Muscle layer of colon (tissue), 2 donors: Measurements from ENCODE around the gene HEMK1.

Experiments used
- H3K27ac ChIP-seq: one replicate; pipeline ENCODE4 v1.7.0; 2013; ENCODE audit warnings: low read depth, mild to moderate bottlenecking, low read length, moderate library complexity
- H3K27me3 ChIP-seq, 2 donors: one replicate each; pipeline ENCODE4 v1.7.0; 2013; ENCODE audit warnings: low read length in 2 of 2, mild to moderate bottlenecking in 2 of 2; ENCODE audit not compliant: insufficient read depth in 2 of 2, control insufficient read depth in 1 of 2
- H3K36me3 ChIP-seq: one replicate; pipeline ENCODE4 v1.7.0; 2013; ENCODE audit warnings: mild to moderate bottlenecking, low read length; ENCODE audit not compliant: insufficient read depth
- H3K4me1 ChIP-seq: one replicate; pipeline ENCODE4 v1.7.0; 2013; ENCODE audit warnings: mild to moderate bottlenecking, low read length; ENCODE audit not compliant: insufficient read depth
- H3K4me3 ChIP-seq, 2 donors: one replicate each; pipeline ENCODE4 v1.7.0; 2013; ENCODE audit warnings: low read length in 2 of 2, low read depth in 1 of 2, mild to moderate bottlenecking in 1 of 2, moderate library complexity in 1 of 2
- H3K9ac ChIP-seq: one replicate; pipeline ENCODE4 v1.7.0; 2013; ENCODE audit warnings: low read length
- H3K9me3 ChIP-seq: one replicate; pipeline ENCODE4 v1.7.0; 2013; ENCODE audit warnings: mild to moderate bottlenecking, low read length
- donor health status: abdominal sarcoma.
- donor health status: Adenocarcinoma of cecum.

Gene HEMK1

DNA sequence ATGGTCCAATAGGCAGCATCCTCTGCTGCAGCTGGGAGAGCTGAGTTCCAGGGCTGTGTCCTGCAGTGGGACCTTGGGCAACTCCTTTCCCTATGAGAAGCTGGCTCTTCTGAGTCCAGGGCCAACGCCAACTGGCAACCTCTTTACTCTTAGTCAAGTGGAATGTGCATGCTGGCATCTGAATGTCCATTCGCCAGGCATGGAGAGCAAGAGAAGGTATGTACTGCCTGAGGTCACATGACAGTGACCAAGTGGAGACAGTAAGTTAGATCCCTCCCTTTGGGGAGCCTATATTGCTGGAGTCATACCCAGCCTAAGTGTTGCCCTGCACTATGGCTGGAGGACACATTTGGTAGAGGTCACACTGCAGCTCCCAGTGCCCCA lies 12.1 kb downstream of the HEMK1 start:
- Histone ChIP-seq H3K9ac (no peak overlapping the region), H3K9me3 (no peaks in the 10 kb centered on the region), H3K27me3 (no peaks in the 10 kb centered on the region), H3K36me3 (peaks cover 28% of the 10 kb centered on the region), H3K4me3 (no peak overlapping the region), H3K4me1 (no peaks in the 10 kb centered on the region), H3K27ac (no peak overlapping the region)

DNA sequence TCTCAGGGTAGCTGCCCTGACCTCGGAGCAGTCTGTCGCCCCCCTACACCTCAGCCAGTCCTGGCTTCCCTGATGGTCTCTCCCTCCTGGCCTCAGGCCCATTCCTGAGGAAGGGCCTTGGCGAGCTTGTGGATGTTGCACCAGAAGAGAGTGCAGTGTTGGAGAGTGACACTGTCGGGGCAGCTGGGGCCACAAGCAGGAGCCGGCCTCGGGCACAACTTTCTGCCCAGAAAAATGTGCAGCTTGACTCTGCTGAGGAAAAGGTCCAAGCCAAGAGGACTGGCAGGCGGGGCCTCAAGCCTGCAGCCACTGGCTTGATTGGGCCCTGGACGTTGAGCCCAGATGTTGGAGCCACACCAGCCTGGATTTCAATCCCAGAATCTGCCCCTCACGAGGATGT lies 12.8 kb downstream of the HEMK1 start:
- Histone ChIP-seq H3K9me3 (no peaks in the 10 kb centered on the region), H3K9ac (no peak overlapping the region), H3K27me3 (no peaks in the 10 kb centered on the region), H3K27ac (no peak overlapping the region), H3K4me3 (no peak overlapping the region), H3K36me3 (peaks cover 24% of the 10 kb centered on the region), H3K4me1 (no peaks in the 10 kb centered on the region)

DNA sequence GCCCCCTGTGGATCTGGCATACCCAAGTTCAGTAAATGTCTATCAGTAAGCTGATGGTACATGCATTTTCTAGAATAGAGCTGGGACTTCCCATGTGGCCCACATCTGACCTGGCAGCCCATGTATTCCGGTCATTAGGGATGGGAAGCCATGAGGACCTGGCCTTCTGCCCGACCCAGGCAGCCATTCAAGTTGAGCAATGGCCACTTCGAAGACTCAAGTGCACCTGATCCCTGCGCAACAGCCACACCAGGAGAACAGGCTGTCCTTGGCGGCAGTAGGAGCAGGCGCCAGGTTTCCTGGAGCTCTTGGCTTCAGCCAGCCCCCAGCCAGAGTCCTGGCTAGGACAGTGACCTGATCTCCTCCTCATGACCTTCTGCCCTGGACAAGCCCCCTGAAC lies 14.6 kb downstream of the HEMK1 start:
- Histone ChIP-seq H3K27ac (no peak overlapping the region), H3K36me3 (peaks cover 6% of the 10 kb centered on the region)

DNA sequence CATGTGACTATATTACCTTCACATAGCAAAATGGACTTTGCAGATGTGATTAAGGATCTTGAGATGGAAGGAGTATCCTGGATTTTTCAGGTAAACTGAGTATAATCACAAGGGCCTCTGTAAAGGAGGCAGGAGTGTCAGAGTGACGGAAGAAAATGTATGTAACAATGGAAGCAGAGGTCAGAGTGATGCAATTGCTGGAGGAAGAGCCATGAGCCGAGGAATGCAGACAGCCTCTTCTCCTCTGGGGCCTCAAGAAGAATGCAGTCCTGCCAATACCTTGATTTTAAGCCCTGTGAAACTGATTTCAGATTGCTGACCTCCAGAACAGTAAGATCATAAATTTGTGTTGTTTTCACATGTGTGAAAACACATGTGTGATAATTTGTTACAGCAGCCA lies 15.1 kb downstream of the HEMK1 start:
- no peak overlapping the region for H3K27ac ChIP-seq
- no peaks in the 10 kb centered on the region for H3K4me1 ChIP-seq
- H3K27me3 ChIP-seq: no peaks in the 10 kb centered on the region
- H3K9ac ChIP-seq: no peak overlapping the region
- H3K36me3 ChIP-seq: peaks cover 3% of the 10 kb centered on the region
- no peaks in the 10 kb centered on the region for H3K9me3 ChIP-seq
- H3K4me3 ChIP-seq: no peak overlapping the region

More for the DNA sequence above, 14.6 kb downstream of the HEMK1 start:
- Histone ChIP-seq H3K4me3 (no peak overlapping the region), H3K9me3 (no peaks in the 10 kb centered on the region), H3K4me1 (no peaks in the 10 kb centered on the region), H3K9ac (no peak overlapping the region), H3K27me3 (no peaks in the 10 kb centered on the region)

DNA sequence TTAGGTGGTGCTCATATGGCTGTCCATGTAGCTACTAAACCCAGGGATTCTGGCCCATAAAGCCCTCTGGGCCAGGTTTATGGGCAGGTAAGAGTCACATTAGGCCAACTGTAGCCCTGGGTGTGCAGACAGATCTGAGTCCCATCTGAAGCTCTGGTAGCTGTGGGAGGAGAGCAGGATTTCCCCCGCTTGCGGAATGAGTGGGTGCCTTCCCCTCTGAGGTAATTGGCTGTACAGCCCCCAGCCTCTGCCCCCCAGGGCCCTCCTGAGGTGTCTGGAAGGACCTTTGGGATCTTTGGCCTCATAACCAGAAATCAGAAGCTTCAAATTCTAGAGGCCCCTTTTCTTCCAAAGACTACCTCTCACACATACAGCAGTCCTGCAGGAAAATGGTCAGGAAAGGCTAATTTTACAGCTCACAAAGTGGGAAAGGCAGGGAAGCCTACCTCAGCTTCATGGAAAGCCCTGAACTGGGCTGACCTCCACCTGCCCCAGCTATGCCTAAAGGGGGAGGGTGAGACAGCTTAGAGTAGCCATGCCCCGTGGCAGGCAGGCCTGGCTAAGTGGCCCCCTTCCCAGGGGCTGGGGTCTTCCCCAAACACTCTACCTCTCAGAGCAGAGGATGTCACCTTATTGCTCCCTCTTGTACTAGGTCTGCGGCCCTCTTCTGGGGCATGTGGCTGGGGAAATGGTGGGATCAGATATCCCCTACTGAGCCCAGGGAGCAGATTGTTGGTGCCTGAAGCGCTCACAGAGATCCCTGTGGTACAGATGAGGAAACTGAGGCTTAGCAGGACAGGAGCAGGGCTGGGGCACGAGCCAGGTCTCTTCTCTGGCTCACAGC lies 16.8 kb downstream of the HEMK1 start:
- Histone ChIP-seq H3K4me1 (peaks cover 7% of the 10 kb centered on the region), H3K27ac (no peak overlapping the region)

DNA sequence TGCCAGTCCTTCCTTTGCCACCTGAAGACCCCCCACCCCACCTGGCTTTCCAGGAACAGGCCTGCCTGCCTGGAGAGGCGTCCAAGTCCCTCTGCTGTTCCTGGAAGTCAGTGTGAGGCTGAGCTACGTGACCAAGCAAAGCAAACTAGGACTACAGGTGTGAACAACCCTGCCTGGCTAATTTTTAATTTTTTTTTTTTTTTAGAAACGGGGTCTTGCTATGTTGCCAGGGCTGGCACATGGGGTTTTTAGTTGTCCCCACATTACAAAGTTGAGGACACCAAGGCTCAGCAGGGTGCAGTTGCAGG lies 17.4 kb downstream of the HEMK1 start:
- no peak overlapping the region for H3K9ac ChIP-seq
- peaks cover 3% of the 10 kb centered on the region for H3K36me3 ChIP-seq
- H3K27ac ChIP-seq: no peak overlapping the region
- H3K4me3 ChIP-seq: no peak overlapping the region
- H3K4me1 ChIP-seq: peaks cover 10% of the 10 kb centered on the region
- no peaks in the 10 kb centered on the region for H3K9me3 ChIP-seq
- no peaks in the 10 kb centered on the region for H3K27me3 ChIP-seq

More for the DNA sequence above, 16.8 kb downstream of the HEMK1 start:
- no peaks in the 10 kb centered on the region for H3K27me3 ChIP-seq
- no peak overlapping the region for H3K4me3 ChIP-seq
- no peak overlapping the region for H3K9ac ChIP-seq
- H3K36me3 ChIP-seq: peaks cover 3% of the 10 kb centered on the region
- H3K9me3 ChIP-seq: no peaks in the 10 kb centered on the region

DNA sequence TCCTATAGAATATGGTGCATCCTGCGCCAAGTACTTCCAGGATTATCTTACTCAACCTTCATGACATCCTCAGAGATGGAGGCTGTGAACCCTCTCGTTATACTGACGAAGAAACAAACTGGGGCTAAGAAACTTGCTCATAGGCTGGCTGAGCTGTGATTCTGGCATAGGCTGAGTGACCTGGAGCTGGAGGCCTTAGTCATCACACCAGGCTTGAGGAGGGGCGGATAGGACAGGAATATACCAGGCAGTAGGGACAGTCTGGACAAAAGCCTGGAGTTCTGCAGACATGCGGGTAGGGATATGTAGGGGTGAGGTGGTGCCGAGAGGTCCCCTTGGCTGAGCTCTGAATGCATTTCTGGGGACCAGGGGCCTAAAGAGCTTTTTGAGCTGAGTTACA lies 18.1 kb downstream of the HEMK1 start:
- Histone ChIP-seq H3K9ac (no peak overlapping the region), H3K36me3 (peaks cover 2% of the 10 kb centered on the region), H3K9me3 (no peaks in the 10 kb centered on the region), H3K27ac (no peak overlapping the region), H3K27me3 (no peaks in the 10 kb centered on the region), H3K4me3 (no peak overlapping the region), H3K4me1 (peaks cover 13% of the 10 kb centered on the region)

DNA sequence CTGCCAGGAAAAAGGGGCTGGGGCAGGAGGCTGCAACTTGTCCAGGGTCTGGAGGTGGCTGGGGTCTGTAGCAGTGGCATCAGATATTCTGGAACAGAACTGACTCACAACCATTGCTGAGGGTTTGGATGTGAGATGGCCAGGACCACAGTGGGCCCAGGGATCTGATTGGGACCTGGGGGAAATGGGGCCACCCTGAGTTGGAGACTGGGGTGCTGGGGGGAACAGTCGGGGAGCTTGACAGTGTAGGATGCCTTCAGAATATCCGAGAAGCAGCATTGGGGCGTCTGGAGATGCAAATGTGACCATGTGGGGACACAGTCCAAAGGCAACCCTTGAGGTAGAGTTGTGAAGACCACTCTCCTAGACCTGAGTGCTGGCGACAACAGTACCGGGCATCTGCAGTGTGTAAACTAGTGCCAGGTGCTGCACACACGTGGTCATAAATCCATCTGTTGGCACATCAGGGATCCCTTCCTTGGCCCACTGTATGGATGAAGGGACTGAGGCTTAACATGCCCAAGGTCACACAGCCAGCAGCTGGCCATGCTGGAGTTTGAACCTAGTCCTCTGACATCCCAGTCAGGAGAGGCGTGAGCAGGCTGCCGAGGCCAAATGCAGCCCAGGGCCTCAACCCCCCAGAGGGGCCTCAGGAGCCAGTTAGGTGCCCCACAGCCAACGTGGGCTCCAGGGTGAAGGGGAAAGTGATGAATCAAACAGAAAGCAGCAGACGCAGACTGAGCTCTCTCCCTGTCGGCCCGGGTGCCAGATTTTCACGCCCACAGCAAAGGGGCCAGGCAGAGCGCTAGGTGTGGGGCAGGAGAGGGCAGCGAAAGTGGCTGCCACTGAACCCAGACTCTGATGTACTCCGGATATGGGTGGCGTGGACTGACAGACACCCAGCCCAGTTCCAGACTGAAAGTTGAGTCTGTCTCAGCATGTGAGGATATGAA lies 18.8 kb downstream of the HEMK1 start:
- H3K27me3 ChIP-seq: no peaks in the 10 kb centered on the region
- H3K4me1 ChIP-seq: peaks cover 19% of the 10 kb centered on the region
- H3K4me3 ChIP-seq: no peak overlapping the region
- H3K9me3 ChIP-seq: no peaks in the 10 kb centered on the region
- no peak overlapping the region for H3K9ac ChIP-seq
- H3K36me3 ChIP-seq: no peaks in the 10 kb centered on the region
- no peak overlapping the region for H3K27ac ChIP-seq

DNA sequence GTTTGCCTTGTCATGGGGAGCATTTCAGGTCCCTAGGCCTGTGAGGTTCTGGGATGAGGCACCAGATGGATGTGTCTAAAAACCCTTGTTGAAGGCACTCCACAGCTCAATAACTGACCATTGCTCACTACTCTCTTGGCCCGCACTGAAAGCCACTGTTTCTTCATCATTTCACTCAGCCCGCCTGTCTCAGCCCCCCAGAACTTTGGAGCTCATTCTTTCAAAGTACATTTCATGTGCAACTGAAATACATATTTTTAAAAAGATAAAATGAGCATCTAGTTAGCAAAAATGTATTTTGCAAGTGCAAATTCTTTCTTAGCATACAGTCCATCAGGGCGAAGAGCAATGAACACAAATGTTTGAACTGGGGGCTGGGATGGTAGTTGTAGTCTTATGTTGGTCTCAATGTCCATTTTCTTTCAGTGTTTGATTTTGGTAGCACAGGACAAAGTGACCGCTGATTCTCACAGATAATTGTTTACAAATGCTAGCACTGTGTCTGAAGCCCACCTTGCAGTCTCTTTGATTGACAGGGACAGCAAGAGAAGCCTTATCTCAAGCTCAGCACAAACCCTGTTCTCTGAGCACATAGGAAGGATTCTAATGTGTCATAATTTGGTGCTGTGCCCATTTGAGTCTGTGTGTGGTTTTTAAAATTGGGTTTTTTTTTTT lies 19.6 kb downstream of the HEMK1 start:
- Histone ChIP-seq H3K4me1 (peaks cover 19% of the 10 kb centered on the region), H3K27me3 (no peaks in the 10 kb centered on the region), H3K36me3 (no peaks in the 10 kb centered on the region), H3K27ac (no peak overlapping the region), H3K9me3 (no peaks in the 10 kb centered on the region), H3K9ac (no peak overlapping the region), H3K4me3 (no peak overlapping the region)

DNA sequence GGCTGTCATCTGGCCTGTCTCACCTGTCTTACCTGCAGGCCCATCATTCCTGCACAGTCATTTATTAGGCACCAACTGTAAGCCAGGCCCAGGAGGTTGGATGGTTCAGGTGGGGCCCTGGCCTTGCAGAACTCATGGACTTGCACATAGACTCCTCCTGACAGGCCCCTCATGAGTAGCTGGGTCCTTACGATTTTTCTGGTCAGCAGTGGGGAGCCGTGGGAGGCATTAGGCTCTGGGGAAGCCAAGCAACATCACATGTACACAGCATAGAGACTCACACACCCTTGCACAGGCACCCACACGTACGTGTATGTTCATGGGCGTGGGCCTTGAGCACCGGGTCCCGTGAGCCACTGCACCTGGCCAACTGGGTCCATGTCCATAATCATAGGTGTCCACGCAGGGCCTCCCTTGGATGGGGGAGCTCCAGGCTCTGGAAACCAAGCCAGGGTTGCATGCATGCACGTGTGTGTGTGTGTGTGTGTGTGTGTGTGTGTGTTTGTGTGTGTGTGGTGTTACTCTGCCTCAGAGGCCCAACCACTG lies 21.9 kb downstream of the HEMK1 start:
- Histone ChIP-seq H3K27me3 (no peaks in the 10 kb centered on the region), H3K9ac (no peak overlapping the region), H3K4me1 (peaks cover 19% of the 10 kb centered on the region), H3K9me3 (no peaks in the 10 kb centered on the region), H3K27ac (no peak overlapping the region), H3K36me3 (no peaks in the 10 kb centered on the region), H3K4me3 (no peak overlapping the region)

DNA sequence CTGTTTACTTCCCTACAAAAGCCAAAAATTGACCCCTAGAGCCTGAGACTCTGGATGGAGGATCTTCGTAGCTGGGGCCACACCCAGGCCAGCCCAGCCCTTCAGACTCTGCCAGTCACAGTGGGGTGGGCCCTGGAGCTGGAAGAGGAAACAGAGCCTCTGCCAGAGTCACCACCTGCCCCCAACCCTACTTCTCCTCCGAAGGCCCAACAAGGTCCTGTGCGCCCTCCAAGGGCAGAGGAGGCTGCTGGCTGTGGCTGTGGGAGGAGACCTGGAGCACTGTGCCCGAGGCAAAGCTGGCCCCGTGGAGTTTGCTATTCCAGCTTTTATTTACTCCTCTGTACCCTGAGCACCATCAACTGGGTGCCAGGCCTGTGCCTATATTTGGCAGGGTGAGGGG lies 23.2 kb downstream of the HEMK1 start:
- H3K9ac ChIP-seq: no peak overlapping the region
- no peak overlapping the region for H3K4me3 ChIP-seq
- H3K36me3 ChIP-seq: no peaks in the 10 kb centered on the region
- H3K27ac ChIP-seq: no peak overlapping the region
- no peaks in the 10 kb centered on the region for H3K27me3 ChIP-seq
- H3K4me1 ChIP-seq: peaks cover 19% of the 10 kb centered on the region
- H3K9me3 ChIP-seq: no peaks in the 10 kb centered on the region
